Measurements from ENCODE around the gene LRR1. TPM values are rescaled to one million over a fixed set of nuclear protein-coding genes. Genes with fewer than 3 reads are reported as not detected.

The LRR1 gene
- 10 to 100 TPM in 1 of 2 donors, 1 to 10 TPM in 1; 6.9 to 11.9 TPM for total RNA-seq
- 1 to 10 TPM; 5.7 to 8.3 TPM for polyA plus RNA-seq
- long read RNA-seq, donor 1, partial matches to known transcripts: 521 of 525 reads
- long read RNA-seq, donor 1, other reads (novel, unspliced or antisense): 0 of 525 reads
- long read RNA-seq, donor 2, partial matches to known transcripts: 0 of 2 reads
- long read RNA-seq, donor 2, other reads (novel, unspliced or antisense): 0 of 2 reads
- long read RNA-seq, donor 3, partial matches to known transcripts: 0 of 2 reads
- long read RNA-seq, donor 3, other reads (novel, unspliced or antisense): 0 of 2 reads
- long read RNA-seq, donor 4, partial matches to known transcripts: 0 of 4 reads
- long read RNA-seq, donor 4, other reads (novel, unspliced or antisense): 0 of 4 reads
- long read RNA-seq, donor 5, partial matches to known transcripts: 0 of 4 reads
- long read RNA-seq, donor 5, other reads (novel, unspliced or antisense): 0 of 4 reads

DNA sequence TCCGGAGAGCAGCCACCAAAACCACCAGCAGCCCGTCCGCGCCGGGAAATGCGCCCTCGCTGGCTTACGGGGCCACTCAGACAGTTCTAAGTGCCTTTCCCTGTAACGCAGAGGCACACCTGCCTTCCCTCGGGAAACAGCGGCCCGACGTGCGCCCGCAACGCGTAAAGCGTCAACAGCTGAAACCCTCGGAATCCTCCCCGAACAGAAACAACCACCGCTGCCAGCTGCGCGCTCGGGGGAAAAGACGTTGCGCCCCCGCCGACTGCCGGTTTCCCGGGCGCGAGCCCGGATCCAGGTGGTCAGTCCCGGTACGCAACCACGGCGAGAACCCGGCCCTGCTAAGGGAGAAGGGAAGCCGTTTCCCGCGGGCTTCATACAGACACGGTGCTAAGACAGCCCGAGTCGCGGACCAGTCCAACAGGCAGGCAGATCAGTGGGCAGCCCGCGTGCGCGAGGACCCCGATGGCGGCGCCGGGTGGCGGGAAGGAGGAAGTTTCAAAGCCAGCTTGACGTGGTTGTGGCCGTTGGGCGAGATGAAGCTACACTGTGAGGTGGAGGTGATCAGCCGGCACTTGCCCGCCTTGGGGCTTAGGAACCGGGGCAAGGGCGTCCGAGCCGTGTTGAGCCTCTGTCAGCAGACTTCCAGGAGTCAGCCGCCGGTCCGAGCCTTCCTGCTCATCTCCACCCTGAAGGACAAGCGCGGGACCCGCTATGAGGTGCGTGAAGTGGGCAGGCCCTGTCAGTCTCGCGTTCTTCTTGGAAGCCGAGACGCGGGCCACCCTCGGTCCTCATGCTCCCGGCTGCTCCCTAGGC is at the start of gene LRR1:
Gene LRR1 (plus strand): TSS at position 456 of the 816 bp plus-strand sequence. CDS start 81 bp downstream, at position 537.
- Histone ChIP-seq H3K9me3 (ENCODE audit: control insufficient read depth in 4 of 4, insufficient read depth in 3 of 4, low read length in 3 of 4) (no peaks in the 10 kb centered on the region), H3K36me3 (ENCODE audit: control insufficient read depth in 4 of 4, insufficient read depth in 4 of 4, low read length in 4 of 4) (peaks cover 0 to 4% (median 1%) of the 10 kb centered on the region in 4 donors), H3K27ac (ENCODE audit: low read depth in 1 of 2, low read length in 1 of 2) (peak within 1 kb of the TSS; percentile 88 to 96), H3K4me3 (peak within 1 kb of the TSS; percentile 91), H3K27me3 (ENCODE audit: control insufficient read depth in 3 of 3, insufficient read depth in 3 of 3, low read length in 2 of 3) (no peaks in the 10 kb centered on the region), H3K9ac (ENCODE audit: insufficient read depth in 1 of 2, low read length in 2 of 2) (peak within 1 kb of the TSS; percentile 92 to 98), H3K4me1 (ENCODE audit: control insufficient read depth in 5 of 5, insufficient read depth in 5 of 5, low read length in 5 of 5) (peaks cover 1 to 17% (median 10%) of the 10 kb centered on the region in 5 donors)
- 0% methylated on average over 77 of the region's 77 CpGs for WGBS, 2 donors
- ATAC-seq (ENCODE audit: insufficient read depth, low FRiP score) (peak; percentile 88), DNase-seq (peak; percentile 89 to 90 (median 90))
- no peak for TF ChIP-seq CTCF (IDR thresholded peaks at IDR 0.05; ENCODE audit: control extremely low read depth, extremely low read depth)

DNA sequence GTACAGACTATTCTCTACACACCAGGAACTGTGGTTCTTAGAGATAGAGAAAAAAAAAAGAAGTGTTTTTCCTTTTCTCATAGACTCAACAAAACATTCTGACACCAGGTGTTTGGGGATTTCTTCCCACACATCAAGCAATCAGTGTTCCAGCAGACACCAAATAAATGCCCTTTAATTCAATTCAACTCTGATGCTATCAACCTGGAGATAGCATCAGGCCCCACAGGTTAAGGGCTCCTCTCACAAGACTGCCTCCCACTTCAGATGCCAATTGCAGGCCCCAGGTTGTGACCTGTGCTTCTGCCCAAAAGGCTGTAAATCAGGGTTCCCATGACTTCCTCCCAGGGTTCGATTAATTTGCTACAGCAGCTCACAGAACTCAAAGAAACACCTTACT is 49.3 kb upstream of the LRR1 start:
- Histone ChIP-seq H3K9me3 (ENCODE audit: control insufficient read depth in 4 of 4, insufficient read depth in 3 of 4, low read length in 3 of 4) (no peaks in the 10 kb centered on the region), H3K4me1 (ENCODE audit: control insufficient read depth in 5 of 5, insufficient read depth in 5 of 5, low read length in 5 of 5) (no peaks in the 10 kb centered on the region), H3K9ac (ENCODE audit: insufficient read depth in 1 of 2, low read length in 2 of 2) (no peak overlapping the region), H3K4me3 (no peak overlapping the region), H3K36me3 (ENCODE audit: control insufficient read depth in 4 of 4, insufficient read depth in 4 of 4, low read length in 4 of 4) (no peaks in the 10 kb centered on the region), H3K27ac (ENCODE audit: low read depth in 1 of 2, low read length in 1 of 2) (no peak overlapping the region), H3K27me3 (ENCODE audit: control insufficient read depth in 3 of 3, insufficient read depth in 3 of 3, low read length in 2 of 3) (no peaks in the 10 kb centered on the region)
- no peak for ATAC-seq (ENCODE audit: insufficient read depth, low FRiP score)
- DNase-seq: no peak
- no peak for TF ChIP-seq CTCF (IDR thresholded peaks at IDR 0.05; ENCODE audit: control extremely low read depth, extremely low read depth)
- 21 to 50% methylated on average over 1 of the region's 1 CpG for WGBS, 2 donors

- no peaks in the 10 kb centered on the region for H3K9me3 ChIP-seq (ENCODE audit: control insufficient read depth in 4 of 4, insufficient read depth in 3 of 4, low read length in 3 of 4)
- no peak for ATAC-seq (ENCODE audit: insufficient read depth, low FRiP score)
- H3K27me3 ChIP-seq (ENCODE audit: control insufficient read depth in 3 of 3, insufficient read depth in 3 of 3, low read length in 2 of 3): no peaks in the 10 kb centered on the region
- no peak for TF ChIP-seq CTCF (IDR thresholded peaks at IDR 0.05; ENCODE audit: control extremely low read depth, extremely low read depth)
- H3K27ac ChIP-seq (ENCODE audit: low read depth in 1 of 2, low read length in 1 of 2): no peak overlapping the region
- H3K4me3 ChIP-seq: no peak overlapping the region
- WGBS, 2 donors: 71 to 72% methylated on average over 4 of the region's 4 CpGs
- no peaks in the 10 kb centered on the region for H3K36me3 ChIP-seq (ENCODE audit: control insufficient read depth in 4 of 4, insufficient read depth in 4 of 4, low read length in 4 of 4)
- no peaks in the 10 kb centered on the region for H3K4me1 ChIP-seq (ENCODE audit: control insufficient read depth in 5 of 5, insufficient read depth in 5 of 5, low read length in 5 of 5)
- no peak overlapping the region for H3K9ac ChIP-seq (ENCODE audit: insufficient read depth in 1 of 2, low read length in 2 of 2)
- no peak for DNase-seq
These were observed 48.9 kb upstream of the LRR1 start for GRCh38 chr14:49549881-49550280.
